Measurements from ENCODE around the gene UBE2D2.

DNA sequence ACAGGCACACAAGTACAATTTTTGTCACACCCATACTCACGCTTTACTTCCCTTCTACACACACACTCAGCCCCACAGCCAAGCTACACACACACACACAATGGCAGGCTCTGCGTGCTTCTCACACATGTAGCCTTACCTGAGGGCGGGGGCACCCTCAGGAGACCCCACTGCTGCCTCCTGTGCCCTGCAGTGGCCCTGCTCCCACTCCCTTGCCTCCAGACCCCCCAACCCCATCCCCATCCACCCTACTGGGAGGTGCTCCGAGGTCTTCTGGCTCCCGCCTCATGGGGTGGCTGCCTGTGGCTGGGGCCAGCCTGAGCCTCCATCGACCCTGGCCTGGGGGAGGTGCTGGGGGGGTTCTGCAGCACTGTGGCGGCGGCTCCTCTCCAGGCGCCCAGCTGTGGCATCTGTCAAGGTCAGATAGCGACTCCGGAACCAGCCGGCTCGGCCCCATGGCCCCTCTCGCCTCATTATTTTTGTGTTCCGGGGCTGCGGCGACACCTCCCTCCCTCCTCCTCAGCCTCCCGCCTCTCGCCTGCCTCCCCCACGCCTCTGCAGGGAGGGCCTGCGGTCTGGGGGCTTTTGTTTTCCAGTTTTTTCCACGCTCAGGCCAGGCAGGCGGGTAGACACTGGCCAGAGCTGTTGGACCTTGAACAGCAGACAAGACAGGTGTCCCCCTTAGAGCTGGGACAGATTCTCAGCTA is 108.7 kb downstream of the UBE2D2 start:
- no peak for TF ChIP-seq CTCF (IDR thresholded peaks at IDR 0.05; ENCODE audit: low read depth, low read length)
- no peak for TF ChIP-seq EZH2phosphoT487 (IDR thresholded peaks at IDR 0.05; ENCODE audit: low read depth)

Measured in OCI-LY3 (cell line).